Progenitor cell of endocrine pancreas (in vitro differentiated cells): ENCODE results near the gene OBP2B. TPM values are rescaled to one million over a fixed set of nuclear protein-coding genes. Genes with fewer than 3 reads are reported as not detected.
"Not testable (repeated sequence)": the region's sequence is repeated elsewhere in the genome, so short reads cannot be mapped to it uniquely, and the experiment has no call there.

Source experiments
- DNase-seq: peaks from one replicate; pipeline ENCODE4 v3.0.0; 2021; ENCODE audit warnings: low spot score; ENCODE audit not compliant: unreplicated experiment
- H3K27ac Mint-ChIP-seq: 2 replicates; pipeline ENCODE4 v1.8.0; 2021; ENCODE audit warnings: mild to moderate bottlenecking, moderate library complexity, mixed read lengths
- H3K27me3 Mint-ChIP-seq: 2 replicates; pipeline ENCODE4 v1.8.0; 2021; ENCODE audit warnings: mixed read lengths
- H3K36me3 Mint-ChIP-seq: 2 replicates; pipeline ENCODE4 v1.8.0; 2022; ENCODE audit warnings: mixed read lengths; ENCODE audit not compliant: insufficient read depth
- H3K4me1 Mint-ChIP-seq: 2 replicates; pipeline ENCODE4 v1.8.0; 2021; ENCODE audit warnings: low read depth, mixed read lengths
- H3K4me3 Mint-ChIP-seq: 2 replicates; pipeline ENCODE4 v1.8.0; 2021; ENCODE audit warnings: low read depth, mild to moderate bottlenecking, moderate library complexity, mixed read lengths
- H3K9me3 Mint-ChIP-seq: 2 replicates; pipeline ENCODE4 v1.8.0; 2021; ENCODE audit warnings: low read depth, mixed read lengths
- CTCF ChIP-seq: fragments of 200-600 bp; sonication (generic); IDR thresholded peaks from one replicate; pipeline ENCODE4 v1.5.0; 2021; ENCODE audit warnings: antibody characterized with exemption, mild to moderate bottlenecking; ENCODE audit not compliant: unreplicated experiment
- total RNA-seq: library from RNA; stranded (reverse); gene quantifications from 2 replicates; pipeline ENCODE4 v1.2.1, GENCODE V29; 2021

Gene OBP2B
- total RNA-seq, 1 donor from 2014 or later, result not detected

GRCh38 chr9:133238272-133238850, 29.3 kb upstream of the OBP2B start:
- Mint-ChIP-seq H3K27ac (peak overlapping the region; percentile 90), H3K9me3 (no peaks in the 10 kb centered on the region), H3K4me3 (peak overlapping the region; percentile 74), H3K4me1 (peaks cover 13% of the 10 kb centered on the region), H3K36me3 (no peaks in the 10 kb centered on the region), H3K27me3 (no peaks in the 10 kb centered on the region)
- no peak for TF ChIP-seq CTCF
- DNase-seq, result peak; percentile 80

- Mint-ChIP-seq H3K27me3 (no peaks in the 10 kb centered on the region), H3K27ac (no peak overlapping the region), H3K9me3 (no peaks in the 10 kb centered on the region), H3K4me3 (no peak overlapping the region), H3K4me1 (peaks cover 12% of the 10 kb centered on the region), H3K36me3 (no peaks in the 10 kb centered on the region)
- DNase-seq, result no peak
- TF ChIP-seq CTCF, result no peak
These were observed 28.1 kb upstream of the OBP2B start for GRCh38 chr9:133237035-133237731.

GRCh38 chr9:133236291-133237034, 27.4 kb upstream of the OBP2B start:
- H3K36me3 Mint-ChIP-seq, H3K4me3 Mint-ChIP-seq, DNase-seq, H3K27ac Mint-ChIP-seq, H3K27me3 Mint-ChIP-seq, H3K4me1 Mint-ChIP-seq, H3K9me3 Mint-ChIP-seq: not testable (repeated sequence)

- no peak overlapping the region for H3K27ac Mint-ChIP-seq
- no peak overlapping the region for H3K4me3 Mint-ChIP-seq
- TF ChIP-seq CTCF, result no peak
- no peaks in the 10 kb centered on the region for H3K27me3 Mint-ChIP-seq
- peaks cover 6% of the 10 kb centered on the region for H3K4me1 Mint-ChIP-seq
- no peak for DNase-seq
- no peaks in the 10 kb centered on the region for H3K9me3 Mint-ChIP-seq
- no peaks in the 10 kb centered on the region for H3K36me3 Mint-ChIP-seq
These were observed 26.6 kb upstream of the OBP2B start for GRCh38 chr9:133235549-133236222.

- DNase-seq, result no peak
These were observed 25.7 kb upstream of the OBP2B start for GRCh38 chr9:133234577-133235322.

More at GRCh38 chr9:133234577-133235322, 25.7 kb upstream of the OBP2B start:
- Mint-ChIP-seq H3K9me3 (peaks cover 5% of the 10 kb centered on the region), H3K27me3 (peaks cover 2% of the 10 kb centered on the region), H3K4me1 (peaks cover 6% of the 10 kb centered on the region), H3K27ac (no peak overlapping the region), H3K36me3 (no peaks in the 10 kb centered on the region), H3K4me3 (no peak overlapping the region)
- no peak for TF ChIP-seq CTCF
